Stimulated activated CD8-positive, alpha-beta memory T cell treated with anti-CD3 and anti-CD28 coated beads, Interleukin-7, amount 100 ng/mL, for 48 hours (primary cell): ENCODE data around the gene OTUD3.

ENCODE experiments used
- DNase-seq, 2 donors: peaks; one replicate each; pipeline ENCODE4 v3.0.0-alpha.2; 2020; ENCODE audit warnings: low read depth in 1 of 2; ENCODE audit errors: extremely low read depth in 1 of 2

Gene OTUD3

GRCh38 chr1:19942657-19943056 lies 60.5 kb downstream of the OTUD3 start:
- DNase-seq: no peak

GRCh38 chr1:19945914-19946313 lies 63.7 kb downstream of the OTUD3 start:
- no peak for DNase-seq

GRCh38 chr1:19946331-19946751 lies 64.1 kb downstream of the OTUD3 start:
- no peak for DNase-seq

GRCh38 chr1:19946971-19947370 lies 64.8 kb downstream of the OTUD3 start:
- no peak for DNase-seq

- DNase-seq: no peak
Observed at GRCh38 chr1:19949016-19949415, 66.8 kb downstream of the OTUD3 start.

- no peak for DNase-seq
Observed at GRCh38 chr1:19954059-19954458, 71.9 kb downstream of the OTUD3 start.

- DNase-seq: no peak
Observed at GRCh38 chr1:19955534-19956170, 73.5 kb downstream of the OTUD3 start.

GRCh38 chr1:19957779-19958178 lies 75.6 kb downstream of the OTUD3 start:
- no peak for DNase-seq

- DNase-seq: no peak
Observed at GRCh38 chr1:19960591-19960990, 78.4 kb downstream of the OTUD3 start.
